Chondrocyte (in vitro differentiated cells): ENCODE measurements around the gene KLHL13. TPM values are rescaled to one million over a fixed set of nuclear protein-coding genes. Genes with fewer than 3 reads are reported as not detected.

ENCODE experiments used
- DNase-seq: peaks from one replicate; pipeline ENCODE4 v3.0.0; 2021; ENCODE audit warnings: mixed read lengths, low spot score
- H3K27ac Mint-ChIP-seq: one replicate; pipeline ENCODE4 v1.8.0; 2021; ENCODE audit warnings: mild to moderate bottlenecking, moderate library complexity, mixed read lengths; ENCODE audit not compliant: unreplicated experiment
- H3K27me3 Mint-ChIP-seq: 2 replicates; pipeline ENCODE4 v1.8.0; 2021; ENCODE audit warnings: low read depth, mixed read lengths
- H3K36me3 Mint-ChIP-seq: 2 replicates; pipeline ENCODE4 v1.8.0; 2021; ENCODE audit warnings: low read depth, mixed read lengths
- H3K4me1 Mint-ChIP-seq: 2 replicates; pipeline ENCODE4 v1.8.0; 2021; ENCODE audit warnings: low read depth, mild to moderate bottlenecking, mixed read lengths
- H3K4me3 Mint-ChIP-seq: one replicate; pipeline ENCODE4 v1.8.0; 2021; ENCODE audit warnings: mild to moderate bottlenecking, moderate library complexity, mixed read lengths; ENCODE audit not compliant: unreplicated experiment
- H3K9me3 Mint-ChIP-seq: 2 replicates; pipeline ENCODE4 v1.8.0; 2021; ENCODE audit warnings: low read depth, mixed read lengths
- total RNA-seq: library from RNA; stranded (reverse); gene quantifications from 3 replicates; pipeline ENCODE4 v1.2.1, GENCODE V29; 2021
- TF ChIP-seq, protein P1 (sequence below): fragments of 200-600 bp; sonication (generic); IDR thresholded peaks from 2 replicates; pipeline ENCODE4 v1.5.0; 2021; ENCODE audit warnings: antibody characterized with exemption, mild to moderate bottlenecking, moderate library complexity

The KLHL13 gene
- total RNA-seq, 1 donor from 2014 or later: 0.45 TPM

DNA sequence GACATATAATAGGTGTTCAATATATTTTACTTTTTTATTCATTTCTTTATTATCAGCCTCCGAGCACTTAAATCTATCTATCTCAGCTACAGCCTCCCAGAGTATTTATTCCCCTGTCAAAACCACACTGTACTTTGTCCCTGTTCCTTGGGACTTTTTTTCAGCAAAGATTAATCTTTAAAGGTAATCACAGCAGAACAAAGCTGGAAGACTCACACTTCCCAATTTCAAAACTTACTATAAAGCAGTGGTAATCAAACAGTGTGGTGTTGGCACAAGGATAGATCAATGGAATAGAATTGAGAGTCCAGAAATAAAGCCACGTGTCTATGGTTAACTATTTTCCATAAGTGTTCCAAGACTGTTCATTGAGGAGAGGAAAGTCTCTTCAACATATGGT is 59.7 kb downstream of the KLHL13 start:
- Mint-ChIP-seq H3K4me3 (no peak overlapping the region), H3K9me3 (peaks cover 2% of the 10 kb centered on the region), H3K4me1 (no peaks in the 10 kb centered on the region), H3K27me3 (no peaks in the 10 kb centered on the region), H3K27ac (no peak overlapping the region), H3K36me3 (no peaks in the 10 kb centered on the region)
- no peak for DNase-seq
- TF ChIP-seq, protein P1, sequence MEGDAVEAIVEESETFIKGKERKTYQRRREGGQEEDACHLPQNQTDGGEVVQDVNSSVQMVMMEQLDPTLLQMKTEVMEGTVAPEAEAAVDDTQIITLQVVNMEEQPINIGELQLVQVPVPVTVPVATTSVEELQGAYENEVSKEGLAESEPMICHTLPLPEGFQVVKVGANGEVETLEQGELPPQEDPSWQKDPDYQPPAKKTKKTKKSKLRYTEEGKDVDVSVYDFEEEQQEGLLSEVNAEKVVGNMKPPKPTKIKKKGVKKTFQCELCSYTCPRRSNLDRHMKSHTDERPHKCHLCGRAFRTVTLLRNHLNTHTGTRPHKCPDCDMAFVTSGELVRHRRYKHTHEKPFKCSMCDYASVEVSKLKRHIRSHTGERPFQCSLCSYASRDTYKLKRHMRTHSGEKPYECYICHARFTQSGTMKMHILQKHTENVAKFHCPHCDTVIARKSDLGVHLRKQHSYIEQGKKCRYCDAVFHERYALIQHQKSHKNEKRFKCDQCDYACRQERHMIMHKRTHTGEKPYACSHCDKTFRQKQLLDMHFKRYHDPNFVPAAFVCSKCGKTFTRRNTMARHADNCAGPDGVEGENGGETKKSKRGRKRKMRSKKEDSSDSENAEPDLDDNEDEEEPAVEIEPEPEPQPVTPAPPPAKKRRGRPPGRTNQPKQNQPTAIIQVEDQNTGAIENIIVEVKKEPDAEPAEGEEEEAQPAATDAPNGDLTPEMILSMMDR: no peak

DNA sequence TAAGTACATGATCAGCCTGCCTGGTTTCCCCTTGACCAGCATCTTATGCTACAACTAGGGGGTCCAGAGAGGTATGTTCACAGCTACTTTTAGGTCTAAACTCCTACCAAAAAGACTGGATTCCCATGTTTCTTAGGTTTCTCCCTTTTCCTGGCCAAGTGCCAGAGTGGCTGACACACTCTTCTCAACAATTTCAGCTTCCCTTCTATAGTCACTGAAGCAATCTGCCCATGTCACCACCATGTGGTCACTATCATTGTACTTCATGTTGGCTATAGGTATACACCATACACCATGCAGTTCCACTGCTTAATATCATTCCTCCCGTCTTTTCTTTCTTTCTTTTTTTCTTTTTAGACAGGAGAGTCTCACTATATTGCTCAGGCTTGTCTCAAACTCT is 66.9 kb downstream of the KLHL13 start:
- Mint-ChIP-seq H3K36me3 (no peaks in the 10 kb centered on the region), H3K4me1 (no peaks in the 10 kb centered on the region), H3K27me3 (no peaks in the 10 kb centered on the region), H3K27ac (no peak overlapping the region), H3K9me3 (peaks cover 6% of the 10 kb centered on the region), H3K4me3 (no peak overlapping the region)
- TF ChIP-seq, protein P1: no peak
- DNase-seq: no peak

DNA sequence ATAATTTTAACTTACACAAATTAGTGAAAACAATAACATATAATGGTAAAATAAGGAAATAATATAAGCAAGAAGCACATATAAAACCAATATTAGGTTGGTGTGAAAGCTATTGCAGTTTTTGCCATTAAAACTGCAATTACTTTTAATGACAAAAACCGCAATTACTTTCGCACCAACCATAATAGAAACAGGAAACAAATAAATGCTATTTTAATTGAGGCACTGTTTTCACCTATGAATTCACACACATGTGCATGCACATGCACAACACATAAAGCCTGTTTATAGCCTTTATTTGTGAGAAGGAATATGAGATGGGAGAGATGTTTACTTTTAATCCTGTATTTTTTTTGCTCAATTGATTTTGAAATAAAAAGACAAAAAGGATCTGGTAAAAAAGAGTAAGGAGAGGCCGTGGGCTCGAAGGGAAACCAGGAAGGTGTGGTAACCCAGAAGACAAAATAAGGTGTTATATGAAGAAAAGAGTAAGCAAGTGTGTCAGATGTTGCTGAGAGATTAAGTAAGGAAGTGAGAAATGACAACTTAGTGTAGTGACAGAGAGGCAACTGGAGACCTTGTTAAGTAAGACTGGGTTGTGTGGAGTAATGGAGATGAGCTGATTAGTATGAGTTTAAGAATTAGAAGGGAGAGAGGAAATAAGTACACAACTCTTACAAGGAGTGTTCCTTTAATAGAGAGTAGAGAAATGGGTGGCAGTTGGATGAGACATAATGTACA is 69.0 kb downstream of the KLHL13 start:
- Mint-ChIP-seq H3K36me3 (no peaks in the 10 kb centered on the region), H3K27me3 (no peaks in the 10 kb centered on the region), H3K9me3 (peaks cover 25% of the 10 kb centered on the region), H3K27ac (no peak overlapping the region), H3K4me1 (no peaks in the 10 kb centered on the region), H3K4me3 (no peak overlapping the region)
- no peak for DNase-seq
- TF ChIP-seq, protein P1: no peak

DNA sequence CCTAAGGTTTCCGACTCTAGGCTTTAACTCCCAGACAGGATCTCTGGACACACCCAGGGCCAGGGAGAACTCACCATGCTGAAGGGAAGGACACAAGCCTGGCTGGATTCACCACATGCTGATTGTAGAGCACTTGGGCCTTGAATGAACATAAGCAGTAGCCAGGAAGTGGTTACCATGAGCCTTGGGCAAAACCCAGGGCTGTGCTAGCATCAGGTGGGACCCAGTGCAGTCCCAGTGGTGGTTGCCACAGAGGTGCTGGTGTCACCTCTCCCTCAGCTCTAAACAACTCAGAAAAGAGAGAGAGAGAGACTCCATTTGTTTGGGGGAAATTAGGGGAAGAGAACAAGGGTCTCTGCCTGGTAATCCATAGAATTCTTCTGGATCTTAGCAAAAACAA is 77.0 kb downstream of the KLHL13 start:
- no peak for DNase-seq
- no peak overlapping the region for H3K27ac Mint-ChIP-seq
- no peaks in the 10 kb centered on the region for H3K4me1 Mint-ChIP-seq
- H3K36me3 Mint-ChIP-seq: no peaks in the 10 kb centered on the region
- H3K4me3 Mint-ChIP-seq: no peak overlapping the region
- no peaks in the 10 kb centered on the region for H3K27me3 Mint-ChIP-seq
- TF ChIP-seq, protein P1: no peak
- peaks cover 43% of the 10 kb centered on the region for H3K9me3 Mint-ChIP-seq

DNA sequence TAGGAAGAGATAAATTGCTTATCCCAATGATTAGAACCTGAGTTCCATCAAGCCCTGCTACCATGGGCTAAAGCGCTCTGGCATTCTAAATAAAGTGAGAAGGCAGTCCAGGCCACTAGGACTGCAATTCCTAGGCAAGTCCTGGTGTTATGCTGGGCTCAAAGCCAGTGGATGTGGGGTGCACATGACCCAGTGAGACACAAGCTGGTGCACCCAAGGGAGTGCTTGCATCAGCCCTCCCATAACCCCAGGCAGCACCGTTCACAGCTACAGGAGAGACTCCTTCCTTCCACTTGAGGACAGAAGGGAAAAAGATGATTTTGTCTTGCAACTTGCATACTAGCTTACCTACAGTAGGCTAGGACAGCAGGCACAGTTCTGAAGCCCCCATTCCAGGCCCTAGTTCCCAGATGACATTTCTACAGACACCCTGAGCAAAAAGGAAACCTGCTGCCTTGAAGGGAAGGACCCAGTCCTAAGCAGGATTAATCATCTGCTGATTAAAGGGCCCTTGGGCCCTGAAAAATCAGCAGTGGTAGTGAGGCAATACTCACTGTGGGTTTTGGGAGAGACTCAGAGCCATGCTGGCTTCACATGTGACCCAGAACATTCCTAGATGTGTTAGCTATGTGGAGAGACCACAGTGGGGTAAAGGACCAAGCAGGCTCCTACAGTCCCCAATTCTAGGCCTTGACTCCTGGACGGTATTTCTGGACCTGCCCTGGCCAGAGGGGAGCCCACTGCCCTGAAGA is 77.8 kb downstream of the KLHL13 start:
- TF ChIP-seq, protein P1: no peak
- Mint-ChIP-seq H3K36me3 (no peaks in the 10 kb centered on the region), H3K4me1 (no peaks in the 10 kb centered on the region), H3K9me3 (peaks cover 35% of the 10 kb centered on the region), H3K27ac (no peak overlapping the region), H3K27me3 (no peaks in the 10 kb centered on the region), H3K4me3 (no peak overlapping the region)
- DNase-seq: no peak
